KMS-11 (cell line): ENCODE results near the gene CACNA1A.

Experiments used
- H2AFZ ChIP-seq: fragments of 200-600 bp; sonication (generic); 2 replicates; pipeline ENCODE4 v1.6.1; 2016; ENCODE audit warnings: antibody characterized with exemption, mixed run types, low read depth
- H3K27ac ChIP-seq: fragments of 200-600 bp; sonication (generic); 2 replicates; pipeline ENCODE4 v1.6.1; 2016; ENCODE audit warnings: mild to moderate bottlenecking, mixed run types
- H3K27me3 ChIP-seq: fragments of 200-600 bp; sonication (generic); 2 replicates; pipeline ENCODE4 v1.6.1; 2017; ENCODE audit warnings: mild to moderate bottlenecking, low read depth, mixed run types, moderate library complexity; ENCODE audit not compliant: insufficient read depth
- H3K36me3 ChIP-seq: fragments of 200-600 bp; sonication (generic); 2 replicates; pipeline ENCODE4 v1.6.1; 2017; ENCODE audit warnings: mild to moderate bottlenecking, mixed run types; ENCODE audit not compliant: insufficient read depth
- H3K4me1 ChIP-seq: fragments of 200-600 bp; sonication (generic); 2 replicates; pipeline ENCODE4 v1.6.1; 2016; ENCODE audit warnings: mild to moderate bottlenecking, low read depth, mixed run types; ENCODE audit not compliant: poor library complexity, severe bottlenecking
- H3K4me2 ChIP-seq: fragments of 200-600 bp; sonication (generic); 2 replicates; pipeline ENCODE4 v1.7.0; 2016; ENCODE audit warnings: mild to moderate bottlenecking, mixed run types
- H3K4me3 ChIP-seq: fragments of 200-600 bp; sonication (generic); IDR thresholded peaks from 2 replicates; pipeline ENCODE4 v1.6.1; 2017; ENCODE audit warnings: low read depth, low read length, mixed read lengths; ENCODE audit not compliant: insufficient read depth
- H3K79me2 ChIP-seq: fragments of 200-600 bp; sonication (generic); 2 replicates; pipeline ENCODE4 v1.6.1; 2016; ENCODE audit warnings: low read depth, mixed run types; ENCODE audit not compliant: insufficient read depth
- H3K9ac ChIP-seq: fragments of 200-600 bp; sonication (generic); 2 replicates; pipeline ENCODE4 v1.6.1; 2016; ENCODE audit warnings: mild to moderate bottlenecking, mixed run types
- H4K20me1 ChIP-seq: fragments of 200-600 bp; sonication (generic); 2 replicates; pipeline ENCODE4 v1.6.1; 2016; ENCODE audit warnings: mild to moderate bottlenecking, mixed run types; ENCODE audit not compliant: insufficient read depth
- TF ChIP-seq, protein P1 (sequence below): fragments of 200-600 bp; sonication (generic); conservative IDR thresholded peaks from 2 replicates; pipeline ENCODE4 v1.6.1; 2017; ENCODE audit warnings: low read depth, mild to moderate bottlenecking, antibody characterized with exemption, low read length, moderate library complexity, mixed read lengths

Gene CACNA1A

DNA sequence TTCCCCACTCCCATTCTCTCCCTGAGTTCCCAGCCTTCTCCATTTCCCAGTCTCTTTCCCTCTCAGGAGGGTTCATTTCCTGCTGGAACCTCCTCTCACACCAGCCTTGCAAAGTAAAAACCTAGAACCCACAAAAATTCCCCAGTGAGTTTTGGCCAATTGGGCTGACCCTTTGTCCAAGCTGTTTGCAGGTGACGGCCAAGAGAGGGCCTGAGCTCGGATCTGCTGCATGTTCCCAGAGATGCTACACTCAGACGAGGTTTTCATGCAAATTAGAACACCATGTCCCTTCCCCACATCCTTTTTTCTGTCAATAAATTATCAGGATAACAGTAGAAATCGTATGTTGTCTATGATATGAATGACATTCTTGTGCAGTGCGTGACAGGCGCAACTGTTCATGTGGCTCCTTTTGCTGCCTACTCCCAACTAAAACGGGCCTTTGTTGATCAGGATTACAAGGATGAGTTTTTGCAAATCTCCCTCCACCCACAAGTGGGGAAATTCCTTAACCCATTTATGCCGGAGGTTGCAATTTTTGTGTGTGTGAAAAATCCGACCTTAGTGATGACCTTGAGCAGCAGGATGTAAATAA, 149.5 kb downstream of the CACNA1A start:
- Histone ChIP-seq H3K36me3 (no peaks in the 10 kb centered on the region), H3K4me1 (no peaks in the 10 kb centered on the region), H2AFZ (no peak overlapping the region), H3K27ac (no peak overlapping the region), H3K4me2 (no peak overlapping the region), H3K27me3 (peaks cover 22% of the 10 kb centered on the region), H4K20me1 (no peaks in the 10 kb centered on the region), H3K9ac (no peak overlapping the region), H3K79me2 (no peaks in the 10 kb centered on the region), H3K4me3 (no peak overlapping the region)
- TF ChIP-seq, protein P1, sequence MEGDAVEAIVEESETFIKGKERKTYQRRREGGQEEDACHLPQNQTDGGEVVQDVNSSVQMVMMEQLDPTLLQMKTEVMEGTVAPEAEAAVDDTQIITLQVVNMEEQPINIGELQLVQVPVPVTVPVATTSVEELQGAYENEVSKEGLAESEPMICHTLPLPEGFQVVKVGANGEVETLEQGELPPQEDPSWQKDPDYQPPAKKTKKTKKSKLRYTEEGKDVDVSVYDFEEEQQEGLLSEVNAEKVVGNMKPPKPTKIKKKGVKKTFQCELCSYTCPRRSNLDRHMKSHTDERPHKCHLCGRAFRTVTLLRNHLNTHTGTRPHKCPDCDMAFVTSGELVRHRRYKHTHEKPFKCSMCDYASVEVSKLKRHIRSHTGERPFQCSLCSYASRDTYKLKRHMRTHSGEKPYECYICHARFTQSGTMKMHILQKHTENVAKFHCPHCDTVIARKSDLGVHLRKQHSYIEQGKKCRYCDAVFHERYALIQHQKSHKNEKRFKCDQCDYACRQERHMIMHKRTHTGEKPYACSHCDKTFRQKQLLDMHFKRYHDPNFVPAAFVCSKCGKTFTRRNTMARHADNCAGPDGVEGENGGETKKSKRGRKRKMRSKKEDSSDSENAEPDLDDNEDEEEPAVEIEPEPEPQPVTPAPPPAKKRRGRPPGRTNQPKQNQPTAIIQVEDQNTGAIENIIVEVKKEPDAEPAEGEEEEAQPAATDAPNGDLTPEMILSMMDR = no peak

DNA sequence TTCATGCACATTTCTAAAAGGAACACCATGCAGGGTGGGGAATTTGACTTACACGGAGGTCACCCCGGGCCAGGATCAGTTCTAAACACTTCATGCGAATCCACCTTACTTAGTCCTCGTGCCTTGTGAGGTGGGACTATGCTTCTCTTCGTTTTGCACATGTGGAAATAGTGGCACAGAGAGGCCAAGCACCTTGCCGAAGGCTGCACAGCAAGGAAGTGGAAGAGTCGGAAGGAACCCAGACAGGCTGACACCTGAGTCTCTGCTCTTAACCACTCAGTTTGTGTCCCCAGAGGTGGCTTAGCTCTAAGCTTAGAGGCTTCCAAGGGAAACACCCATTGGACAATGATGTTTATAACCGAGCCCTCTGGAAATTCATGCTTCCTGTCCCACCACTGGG, 150.1 kb downstream of the CACNA1A start:
- H3K27me3 ChIP-seq = peaks cover 19% of the 10 kb centered on the region
- no peaks in the 10 kb centered on the region for H3K4me1 ChIP-seq
- TF ChIP-seq, protein P1 = no peak
- H3K9ac ChIP-seq = no peak overlapping the region
- no peaks in the 10 kb centered on the region for H3K79me2 ChIP-seq
- no peak overlapping the region for H3K4me2 ChIP-seq
- H3K27ac ChIP-seq = no peak overlapping the region
- H4K20me1 ChIP-seq = no peaks in the 10 kb centered on the region
- no peak overlapping the region for H3K4me3 ChIP-seq
- H3K36me3 ChIP-seq = no peaks in the 10 kb centered on the region
- H2AFZ ChIP-seq = no peak overlapping the region

DNA sequence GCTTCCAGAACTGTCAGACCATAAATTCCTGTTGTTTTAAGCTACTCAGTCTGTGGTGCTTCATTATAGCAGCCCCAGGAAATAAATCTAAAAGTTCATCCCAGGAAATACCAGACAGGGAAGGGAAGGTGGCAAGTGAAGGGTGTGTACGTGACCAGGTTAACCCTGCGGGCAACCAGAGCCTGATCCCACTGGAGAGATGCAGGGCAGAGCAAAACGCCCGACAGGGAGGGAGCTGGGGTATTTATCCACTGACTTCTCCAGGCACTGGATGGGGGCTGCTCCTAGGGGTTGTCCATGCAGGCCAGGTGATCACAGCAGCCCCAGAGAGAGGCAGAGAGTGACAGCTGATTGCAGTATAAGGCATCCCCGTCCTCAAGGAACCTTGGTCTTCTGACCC, 150.9 kb downstream of the CACNA1A start:
- H3K36me3 ChIP-seq = no peaks in the 10 kb centered on the region
- no peaks in the 10 kb centered on the region for H4K20me1 ChIP-seq
- no peaks in the 10 kb centered on the region for H3K79me2 ChIP-seq
- H3K4me3 ChIP-seq = no peak overlapping the region
- H3K4me2 ChIP-seq = no peak overlapping the region
- H3K27me3 ChIP-seq = peaks cover 16% of the 10 kb centered on the region
- no peak overlapping the region for H2AFZ ChIP-seq
- no peak overlapping the region for H3K27ac ChIP-seq
- TF ChIP-seq, protein P1 = no peak
- H3K9ac ChIP-seq = no peak overlapping the region
- no peaks in the 10 kb centered on the region for H3K4me1 ChIP-seq

DNA sequence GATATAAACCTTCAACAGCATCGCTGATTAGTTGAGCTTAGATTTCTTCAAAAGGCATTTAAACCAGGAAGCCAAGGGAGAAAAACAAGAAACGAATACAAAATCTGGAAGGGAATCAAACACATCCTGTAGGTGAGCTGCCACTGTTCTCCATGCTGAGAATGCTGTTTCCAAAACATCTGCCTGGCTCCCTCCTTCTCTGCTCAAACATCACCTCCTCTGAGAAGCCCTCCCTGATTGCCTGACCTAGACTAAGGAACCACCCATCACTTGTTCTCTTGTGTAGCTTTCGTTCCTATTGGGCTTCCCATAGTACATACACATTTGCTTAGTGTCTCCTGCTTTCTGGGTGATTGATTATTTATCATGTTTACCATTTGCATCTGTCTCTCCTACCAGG, 152.7 kb downstream of the CACNA1A start:
- Histone ChIP-seq H3K4me1 (no peaks in the 10 kb centered on the region), H3K79me2 (no peaks in the 10 kb centered on the region), H3K27me3 (peaks cover 11% of the 10 kb centered on the region; the same call in 1 of the 2 replicates), H4K20me1 (no peaks in the 10 kb centered on the region), H3K27ac (no peak overlapping the region), H3K9ac (no peak overlapping the region), H3K36me3 (no peaks in the 10 kb centered on the region), H3K4me3 (no peak overlapping the region), H3K4me2 (no peak overlapping the region), H2AFZ (no peak overlapping the region)
- TF ChIP-seq, protein P1 = no peak
